Sciatic nerve (tissue), 2 donors: ENCODE data around the gene CCSAP. TPM values are rescaled to one million over a fixed set of nuclear protein-coding genes. Genes with fewer than 3 reads are reported as not detected.
"Not testable (repeated sequence)": the region's sequence is repeated elsewhere in the genome, so short reads cannot be mapped to it uniquely, and the experiment has no call there.

Experiments
- ATAC-seq: fragments of 200-7000 bp; cut with Tn5 transposase; one replicate; pipeline ENCODE4 v1.9.1; 2020; ENCODE audit warnings: mild to moderate bottlenecking, moderate library complexity
- DNase-seq: peaks from one replicate; pipeline ENCODE4 v3.0.0-alpha.2; 2020; ENCODE audit warnings: low spot score
- intact Hi-C: fragments of 100-400 bp; cut with DNase I; formaldehyde crosslinking; loops from one replicate; pipeline ENCODE4 v1.14.2; 2022
- total RNA-seq: library from RNA; stranded (reverse); fragmentation: NEBNext Ultra II Directional; extraction: Animal tissue kit (Norgen Biotek cat#: 25700); gene quantifications from one replicate; pipeline ENCODE4 v1.2.1, GENCODE V29; 2021
- donor health status: DM: no; HTN: no; CAD: no.
- donor health status: DM: no; HTN: no; CAD: no.

Gene CCSAP
- total RNA-seq, 1 donor from 2014 or later, result 9.2 TPM

DNA sequence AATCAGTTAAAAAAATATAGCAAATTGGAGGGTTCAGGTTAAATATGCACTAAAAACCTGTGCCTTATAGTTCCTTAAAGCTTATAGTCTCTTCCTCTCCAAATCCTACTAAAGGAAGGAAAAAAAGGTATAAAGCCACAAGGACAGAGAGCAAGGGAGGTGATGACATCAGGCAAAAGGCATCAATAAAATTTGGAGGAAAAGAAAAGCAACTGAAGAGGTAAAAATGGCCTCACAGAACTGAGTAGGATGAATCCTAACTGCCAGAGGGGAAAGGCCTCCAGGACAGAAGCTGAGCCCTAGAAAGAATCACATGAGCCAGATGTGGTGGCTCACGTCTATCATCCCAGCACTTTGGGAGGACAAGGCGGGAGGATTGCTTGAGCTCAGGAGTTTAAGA is 8.1 kb downstream of the CCSAP start:
- DNase-seq (no peak), ATAC-seq (no peak)
- intact Hi-C loops, result no loop called here

DNA sequence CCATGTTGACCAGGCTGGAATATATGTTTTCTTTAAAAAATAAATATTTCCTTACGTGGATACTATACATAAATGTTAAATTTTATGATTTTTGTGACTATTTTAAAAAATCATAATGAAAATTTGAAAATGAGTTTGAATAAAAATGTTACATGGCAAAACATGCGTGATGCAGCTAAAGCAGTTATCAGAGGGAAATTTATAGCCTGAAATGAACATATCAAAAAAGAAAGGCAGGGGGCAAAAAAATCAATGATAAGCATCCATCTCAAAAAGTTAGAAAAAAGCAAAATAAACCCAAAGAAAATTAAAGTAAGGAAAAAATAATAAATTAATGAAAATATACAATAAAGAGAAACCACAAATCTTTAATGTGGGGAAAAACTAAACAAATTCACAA is 8.6 kb downstream of the CCSAP start:
- ATAC-seq (no peak), DNase-seq (no peak)
- intact Hi-C loops, result no loop called here

DNA sequence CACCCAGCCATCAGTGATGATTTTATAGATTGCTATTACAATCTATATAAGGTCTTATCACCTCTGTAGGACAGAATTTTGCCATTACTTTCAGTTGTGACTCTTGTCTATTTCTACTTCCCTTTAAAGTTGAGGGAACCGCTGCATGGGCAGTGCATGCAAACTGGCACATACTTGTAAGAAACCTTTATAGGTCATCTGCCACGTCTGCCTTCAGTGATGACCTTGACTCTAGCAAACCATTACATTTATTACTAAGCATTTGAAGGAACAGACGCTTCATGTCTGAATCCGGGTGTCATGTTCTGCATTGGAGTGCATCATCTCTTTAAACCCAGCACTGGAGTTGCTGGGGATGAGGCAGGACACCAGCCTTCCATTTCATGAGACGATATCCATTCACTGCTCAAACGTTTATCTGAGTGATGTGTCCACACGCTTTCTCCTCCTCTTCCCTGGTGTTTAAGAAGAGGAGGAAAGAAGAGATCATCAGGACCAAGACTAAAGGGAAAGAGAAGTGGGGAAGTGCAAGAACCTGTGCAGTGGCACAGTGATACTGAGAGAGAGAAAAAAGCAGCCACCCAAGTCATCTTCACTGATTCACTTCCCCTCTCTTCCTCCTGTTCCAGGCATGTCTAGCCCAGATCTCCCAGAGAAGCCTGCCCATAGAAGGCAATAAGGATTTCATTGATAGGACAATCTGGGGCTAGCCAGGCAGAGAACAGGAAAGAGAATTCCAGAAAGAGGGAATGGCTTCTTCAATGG is 14.1 kb downstream of the CCSAP start:
- DNase-seq, result no peak
- ATAC-seq, result no peak
- intact Hi-C loops, result no loop called here

DNA sequence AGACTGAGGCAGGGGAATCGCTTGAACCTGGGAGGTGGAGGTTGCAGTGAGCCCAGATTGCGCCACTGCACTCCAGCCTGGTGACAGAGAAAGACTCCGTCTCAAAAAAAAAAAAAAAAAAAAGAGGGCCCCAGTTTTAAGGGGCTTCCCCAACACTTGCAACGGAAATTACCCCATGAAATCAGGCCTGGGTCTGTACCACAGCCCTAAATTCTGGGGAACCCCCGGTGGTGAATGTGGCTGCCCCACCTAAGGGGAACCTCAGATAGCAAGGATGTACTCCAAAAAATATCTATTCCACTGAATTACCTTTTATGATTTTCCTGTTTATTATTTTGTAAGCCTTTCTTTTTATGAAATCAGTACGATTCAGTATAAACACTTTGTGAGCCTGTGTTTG is 15.1 kb downstream of the CCSAP start:
- ATAC-seq, intact Hi-C loops, DNase-seq: not testable (repeated sequence)

DNA sequence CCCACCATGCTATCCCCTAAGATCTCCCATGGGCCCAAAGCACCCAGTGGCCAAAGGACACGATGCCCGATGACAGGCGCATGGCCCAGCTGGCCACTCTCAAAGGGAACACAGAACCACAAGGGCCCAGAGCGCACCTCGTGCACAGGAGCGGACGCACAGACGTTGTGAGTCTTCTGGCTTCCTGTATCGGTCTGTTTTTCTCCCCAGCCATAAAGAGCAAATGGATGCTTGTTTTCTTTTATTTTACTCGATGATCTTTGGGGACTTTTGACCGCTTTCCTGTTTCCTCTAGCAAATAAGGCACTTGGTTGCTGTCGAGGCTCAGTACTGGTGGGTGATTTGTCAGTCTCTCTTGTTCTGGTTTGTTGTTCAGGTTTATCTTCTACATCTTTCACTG is 16.2 kb downstream of the CCSAP start:
- ATAC-seq, result no peak

DNA sequence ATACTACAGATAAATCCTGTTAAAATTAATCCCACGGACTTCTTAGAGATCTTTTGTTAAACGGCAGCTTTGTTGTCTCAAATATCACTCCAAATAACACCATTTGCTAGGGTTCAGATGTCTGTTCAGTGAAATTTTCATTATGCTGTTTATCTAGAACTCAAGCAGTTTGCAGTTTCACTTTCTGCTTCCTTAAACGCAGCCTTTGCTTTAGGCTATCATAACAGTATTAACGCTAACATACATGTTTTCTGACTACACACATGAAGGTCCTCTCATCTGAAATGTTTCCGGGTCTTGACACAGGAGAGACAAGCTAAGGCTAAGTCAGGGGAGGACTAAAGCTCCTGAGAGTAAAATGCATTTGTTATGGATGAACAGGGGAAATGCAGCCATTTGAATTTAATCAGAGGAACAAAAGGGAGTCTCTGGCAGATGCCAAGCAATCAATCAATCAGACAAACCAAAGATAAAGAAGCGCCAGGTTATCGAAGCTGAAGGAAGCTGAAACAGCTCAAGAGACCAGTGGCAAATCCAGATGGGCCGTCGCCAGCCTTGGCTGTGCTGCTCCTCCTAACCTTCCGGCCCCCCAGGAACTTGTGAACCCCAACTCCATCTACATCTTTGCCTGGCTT is 16.9 kb downstream of the CCSAP start:
- no peak for DNase-seq
- intact Hi-C loops, result no loop called here

More for the DNA sequence above, 16.2 kb downstream of the CCSAP start:
- intact Hi-C loops, result no loop called here
- no peak for DNase-seq

DNA sequence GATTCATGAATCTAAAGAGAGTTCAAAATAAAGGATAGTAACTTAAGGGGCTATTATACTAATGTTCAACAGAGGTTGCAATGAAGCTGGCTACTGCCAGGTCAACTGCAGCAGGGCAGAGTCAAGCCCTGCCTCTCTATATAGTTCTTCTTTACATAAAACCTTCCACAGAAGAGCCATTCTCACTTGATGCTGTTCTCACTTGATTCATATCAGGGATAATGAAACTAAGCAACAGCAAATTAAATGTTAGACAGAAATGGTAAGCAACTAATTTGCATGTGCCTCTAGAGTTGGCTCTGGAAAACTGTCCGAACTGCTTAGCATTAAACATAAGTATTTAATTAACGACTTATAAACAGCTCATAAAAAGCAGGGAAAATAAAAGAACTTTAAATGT is 17.4 kb downstream of the CCSAP start:
- no peak for ATAC-seq
- intact Hi-C loops, result no loop called here
- DNase-seq, result no peak

More for the DNA sequence above, 16.9 kb downstream of the CCSAP start:
- ATAC-seq, result no peak

DNA sequence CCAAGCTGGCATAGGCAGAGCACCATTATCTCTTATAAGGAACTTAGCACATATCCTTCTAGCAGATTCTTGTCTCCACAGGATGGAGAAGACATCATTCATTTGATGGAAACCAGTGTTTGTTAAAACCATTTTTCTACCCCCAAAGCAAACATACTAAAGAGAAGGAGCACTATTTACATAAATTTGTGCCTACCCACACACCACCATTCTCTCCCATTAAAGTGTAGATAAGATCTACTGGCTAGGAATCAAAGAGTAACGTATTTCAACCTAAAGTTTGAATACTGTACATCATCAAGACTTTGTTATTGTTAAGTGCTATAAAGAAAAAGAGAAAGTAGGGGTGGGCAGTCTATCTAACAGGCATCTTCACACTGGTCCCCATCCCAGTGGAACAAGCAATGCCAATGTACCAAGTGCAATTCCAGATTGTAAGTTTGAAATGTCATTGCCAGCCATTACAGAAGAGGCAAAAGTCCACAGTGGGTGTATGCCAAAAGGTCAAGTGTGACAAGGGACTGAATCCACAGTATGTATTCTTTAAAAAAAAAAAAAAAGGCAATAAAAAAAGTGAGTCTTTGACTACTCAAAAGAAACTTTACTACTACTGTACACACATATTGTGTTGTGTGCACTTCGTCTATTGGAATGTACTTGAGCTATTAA is 18.8 kb downstream of the CCSAP start:
- DNase-seq (no peak), ATAC-seq (no peak)
- intact Hi-C loops, result no loop called here

DNA sequence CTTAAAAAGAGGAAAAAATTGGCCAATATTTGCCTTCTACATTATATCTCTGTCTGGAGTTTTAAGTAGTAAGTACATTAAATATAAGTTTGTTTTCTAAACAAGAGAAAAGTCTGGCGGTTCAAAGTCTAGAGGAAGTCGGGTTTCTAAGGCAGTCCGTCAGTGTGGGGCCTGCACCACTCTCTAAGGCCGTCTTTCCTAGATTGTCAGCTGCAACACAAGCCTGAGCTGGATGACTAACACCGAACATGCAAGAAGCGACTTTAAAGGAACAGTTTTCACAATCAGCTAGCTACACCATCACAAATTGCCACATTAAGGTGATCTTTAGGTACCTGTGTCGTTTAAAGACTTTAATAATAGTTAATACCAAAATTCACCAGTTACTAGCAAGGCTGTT is 19.6 kb downstream of the CCSAP start:
- ATAC-seq (no peak), DNase-seq (no peak)

DNA sequence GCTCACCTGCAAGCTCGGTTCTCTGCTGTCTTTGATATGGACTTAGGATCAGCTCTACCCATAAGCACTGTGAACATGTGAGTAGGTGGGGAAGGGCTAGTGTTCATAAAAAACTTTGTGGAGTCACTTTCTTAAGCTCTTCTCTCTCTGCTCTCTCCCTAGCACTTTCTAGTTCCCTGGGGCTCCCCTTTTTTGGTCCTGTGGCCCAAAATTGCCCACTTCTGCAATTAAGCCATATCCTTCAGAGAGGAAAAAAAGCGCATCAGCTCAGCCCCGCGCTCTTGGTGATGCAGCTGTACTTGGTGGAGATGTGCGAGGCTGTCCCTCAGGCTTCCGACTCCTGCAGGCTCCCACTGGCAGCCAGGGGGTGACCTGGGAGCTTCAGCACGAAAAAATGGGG is 23.4 kb downstream of the CCSAP start:
- intact Hi-C loops, result no loop called here
- DNase-seq (no peak), ATAC-seq (no peak)

More for the DNA sequence above, 19.6 kb downstream of the CCSAP start:
- intact Hi-C loops, result no loop called here

DNA sequence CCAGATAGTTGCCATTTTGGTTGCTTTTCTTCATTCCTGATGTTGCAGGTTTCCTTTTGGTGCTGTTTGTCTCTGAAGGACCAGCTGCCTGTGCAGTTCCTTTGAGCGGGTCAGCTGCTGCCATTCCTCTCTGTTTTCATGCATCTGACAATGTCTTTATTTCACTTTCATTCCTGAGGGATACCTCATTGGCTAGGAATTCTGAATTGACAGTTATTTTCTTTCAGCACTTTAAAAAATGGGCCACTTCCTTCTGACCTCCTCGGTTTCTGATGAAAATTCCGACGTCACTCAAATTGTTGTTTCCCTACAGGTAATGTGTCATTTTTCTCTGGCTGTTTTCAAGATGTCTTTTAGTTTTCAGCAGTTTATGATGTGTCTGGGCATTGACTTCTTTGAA is 24.8 kb downstream of the CCSAP start:
- DNase-seq (no peak), ATAC-seq (no peak)
- intact Hi-C loops, result no loop called here

DNA sequence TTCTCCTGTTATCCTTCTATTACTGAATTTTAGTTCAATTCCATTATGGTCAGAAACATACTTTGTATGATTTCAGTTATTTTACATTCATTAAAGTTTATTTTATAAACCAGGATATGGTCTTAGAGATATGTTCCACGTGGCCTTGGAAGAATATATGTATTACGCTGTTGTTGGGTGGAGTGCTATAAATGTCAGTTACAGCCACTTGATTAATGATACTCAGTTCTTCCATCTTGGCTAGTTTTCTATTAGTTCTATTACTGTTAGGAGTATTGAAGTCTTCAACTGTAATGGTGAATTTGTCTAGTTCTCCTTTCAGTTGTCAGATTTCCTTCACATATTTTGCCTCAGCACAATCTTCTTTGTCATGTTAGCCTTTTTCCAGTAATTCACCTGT is 26.7 kb downstream of the CCSAP start:
- intact Hi-C loops, result no loop called here
- DNase-seq, result no peak
- ATAC-seq, result no peak

DNA sequence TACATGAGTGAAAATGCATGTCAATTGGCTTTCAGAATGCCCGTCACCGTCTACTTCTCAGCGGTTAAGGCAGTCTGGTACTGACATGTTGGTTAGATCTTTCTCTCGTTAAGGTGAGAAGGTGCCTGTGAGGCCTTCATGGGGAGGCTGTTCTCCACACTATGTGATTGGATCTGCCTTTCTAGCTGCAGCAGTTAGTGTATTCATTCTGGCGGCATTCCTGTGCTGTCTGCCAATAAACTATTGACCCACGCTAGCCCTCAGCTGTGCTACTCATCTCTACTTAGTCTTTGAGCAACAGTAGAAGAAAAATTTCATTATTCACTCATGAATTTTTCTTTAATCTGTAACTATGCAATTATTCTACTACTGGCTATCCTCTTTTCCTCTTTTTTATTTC is 32.0 kb downstream of the CCSAP start:
- intact Hi-C loops, result no loop called here
- ATAC-seq (no peak), DNase-seq (no peak)

DNA sequence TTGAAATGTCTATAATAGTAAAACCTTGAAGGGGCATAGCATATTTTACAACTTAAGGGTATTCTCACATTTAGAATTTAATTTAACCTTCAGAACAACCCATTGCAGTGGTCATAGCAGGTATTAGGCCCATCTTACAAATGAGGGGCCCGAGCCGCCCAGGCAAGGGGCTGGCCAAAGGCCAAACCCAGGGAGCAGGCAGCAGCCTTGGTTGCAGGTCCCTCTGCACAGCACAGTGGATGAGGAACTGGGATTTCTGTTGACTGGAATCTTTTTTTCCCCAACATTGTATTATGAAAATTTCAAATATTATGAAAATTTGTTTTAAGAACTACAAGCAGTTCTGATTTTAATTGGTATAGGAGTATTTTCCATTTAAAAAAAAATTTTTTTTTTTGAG is 33.2 kb downstream of the CCSAP start:
- intact Hi-C loops, result no loop called here
- no peak for ATAC-seq
- DNase-seq, result no peak

DNA sequence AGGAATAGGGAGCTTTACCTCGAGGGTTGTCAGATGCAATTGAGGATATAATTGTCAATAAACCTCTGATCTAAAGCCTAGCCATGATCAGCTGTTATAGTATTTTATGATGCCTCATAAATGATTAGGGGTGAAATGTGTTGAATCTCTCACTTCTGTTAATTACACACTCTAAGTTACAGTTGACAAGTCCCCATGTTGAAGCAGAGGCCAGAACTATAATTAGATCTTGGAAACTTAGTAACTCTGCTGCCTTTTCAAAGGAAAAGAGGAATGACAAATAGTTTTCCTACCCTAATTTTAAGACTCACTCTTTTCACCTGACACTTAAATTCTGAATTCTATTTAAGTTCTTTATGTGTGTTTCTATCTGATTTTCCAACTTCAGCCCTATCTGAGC is 33.8 kb downstream of the CCSAP start:
- no peak for ATAC-seq
- intact Hi-C loops, result no loop called here

DNA sequence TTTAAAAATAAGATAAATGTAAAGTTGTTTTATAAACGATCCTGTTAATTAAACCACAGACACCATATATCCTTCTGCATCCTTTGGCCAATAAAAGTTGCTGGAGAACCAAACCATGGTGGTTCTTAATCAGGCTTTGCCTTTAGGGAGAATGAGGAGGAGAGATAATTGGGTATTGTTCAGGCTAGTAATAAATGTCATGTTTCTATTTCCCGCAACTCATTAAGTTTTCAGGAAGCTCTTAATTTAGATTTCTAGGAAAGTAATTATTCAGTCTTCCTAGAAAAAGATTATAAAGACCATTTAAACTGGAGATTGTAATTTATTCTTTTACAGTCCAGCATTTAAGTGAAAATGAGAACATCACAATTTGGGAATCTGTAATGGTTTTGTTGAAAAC is 37.5 kb downstream of the CCSAP start:
- intact Hi-C loops, result no loop called here
- no peak for DNase-seq
- ATAC-seq, result no peak

More for the DNA sequence above, 33.8 kb downstream of the CCSAP start:
- no peak for DNase-seq

DNA sequence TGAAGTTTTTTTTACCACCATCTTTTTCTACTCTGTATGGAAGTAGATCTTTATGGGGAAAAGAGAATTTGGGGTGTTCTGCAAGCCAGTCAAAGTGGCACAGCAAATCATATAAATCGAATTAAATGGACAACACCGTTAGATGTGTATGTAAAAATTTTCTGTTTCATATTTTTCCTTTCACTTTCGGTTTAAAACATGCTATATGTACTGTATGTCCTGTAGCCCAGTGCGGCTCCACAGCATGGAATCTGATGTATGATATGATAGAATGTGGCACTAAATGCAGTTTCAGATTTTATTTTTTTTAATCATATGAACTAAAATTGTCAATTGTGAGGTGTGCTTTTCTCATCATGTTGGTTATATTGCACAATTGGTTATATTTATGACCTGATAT is 39.0 kb downstream of the CCSAP start:
- intact Hi-C loops, result no loop called here
- ATAC-seq (no peak), DNase-seq (no peak)

DNA sequence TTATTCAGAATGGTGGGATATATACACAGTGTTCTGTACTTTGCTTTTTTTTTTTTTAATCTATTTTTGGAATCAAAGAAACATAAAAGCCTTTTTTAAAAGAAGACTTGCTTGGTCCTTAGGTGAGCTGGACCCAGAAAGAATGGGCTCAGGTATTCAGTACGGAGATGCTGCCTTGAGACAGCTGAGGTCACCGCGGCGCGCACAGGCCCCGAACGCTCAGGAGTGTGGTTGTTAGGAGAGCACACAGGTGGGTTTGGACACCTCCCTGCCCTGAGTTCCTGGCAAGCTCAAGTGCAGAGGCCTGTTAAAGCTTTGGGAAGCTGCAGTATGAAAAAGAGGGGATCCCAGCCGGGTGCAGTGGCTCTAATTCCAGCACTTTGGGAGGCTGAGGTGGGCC is 40.1 kb downstream of the CCSAP start:
- DNase-seq (no peak), ATAC-seq (no peak)
- intact Hi-C loops, result no loop called here

DNA sequence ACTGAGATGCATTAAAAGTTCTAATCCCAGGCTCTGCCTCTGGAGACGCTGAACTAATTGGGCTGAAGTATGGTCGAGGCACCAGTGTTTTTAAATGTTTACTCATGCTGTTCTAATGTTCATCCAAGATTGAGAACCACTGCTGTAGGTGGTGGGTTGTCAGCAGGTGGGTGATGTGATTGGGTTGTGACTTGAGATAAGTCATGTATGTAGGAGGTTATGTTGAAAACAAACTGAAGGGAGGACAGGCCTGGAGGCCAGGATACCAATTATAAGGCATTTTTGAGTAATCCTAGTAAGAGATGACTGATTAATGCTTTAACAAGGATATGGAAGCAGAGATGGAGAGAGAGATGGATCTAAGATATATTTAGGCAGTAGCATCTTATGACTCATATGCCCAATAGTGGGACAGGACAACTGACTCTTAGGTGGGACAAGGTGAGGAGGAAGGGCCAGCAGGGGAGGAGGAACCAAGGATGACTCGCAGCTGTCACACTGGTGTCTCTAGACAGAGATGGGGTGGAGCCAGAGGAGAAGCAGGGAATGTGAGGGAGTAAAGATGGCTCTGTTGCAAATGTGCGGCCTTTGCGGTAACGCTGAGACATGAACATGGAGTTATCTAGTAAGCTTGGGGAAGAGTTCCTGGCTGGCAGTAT is 42.6 kb downstream of the CCSAP start:
- ATAC-seq, result no peak
- no peak for DNase-seq
- intact Hi-C loops, result no loop called here
